Measurements from ENCODE around the gene RDH16. TPM values are rescaled to one million over a fixed set of nuclear protein-coding genes. Genes with fewer than 3 reads are reported as not detected.
"Not testable (repeated sequence)": the region's sequence is repeated elsewhere in the genome, so short reads cannot be mapped to it uniquely, and the experiment has no call there.

The RDH16 gene
- total RNA-seq, 4 donors from 2014 or later = 0.29 to 2.1 (median 1.3) TPM

DNA sequence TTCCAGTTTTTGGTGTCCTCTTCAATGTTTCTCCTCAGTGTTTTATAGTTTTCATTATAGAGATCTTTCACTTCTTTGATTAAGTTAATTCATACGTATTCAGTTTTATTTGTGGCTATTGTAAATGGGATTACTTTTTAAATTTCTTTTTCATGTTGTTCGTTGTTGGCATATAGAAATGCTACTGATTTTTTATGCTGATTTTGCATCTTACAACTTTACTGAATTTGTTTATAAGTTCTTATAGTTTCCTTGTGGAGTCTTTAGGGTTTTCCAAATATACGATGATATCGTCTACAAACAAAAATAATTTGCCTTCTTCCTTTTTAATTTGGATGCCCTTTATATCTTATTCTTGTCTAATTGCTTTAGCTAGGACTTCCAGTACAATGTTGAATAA lies 13.5 kb downstream of the RDH16 start:
- Histone ChIP-seq H3K27me3 (no peaks in the 10 kb centered on the region), H3K4me1 (no peaks in the 10 kb centered on the region), H3K27ac (no peak overlapping the region), H3K36me3 (no peaks in the 10 kb centered on the region), H3K9me3 (no peaks in the 10 kb centered on the region), H3K4me3 (no peak overlapping the region)
- intact Hi-C loops (cut with DNase I; ENCODE audit: low total_unique reads) = no loop called here
- DNase-seq = no peak
- TF ChIP-seq POLR2A (IDR thresholded peaks at IDR 0.05) = no peak
- TF ChIP-seq, protein P1, sequence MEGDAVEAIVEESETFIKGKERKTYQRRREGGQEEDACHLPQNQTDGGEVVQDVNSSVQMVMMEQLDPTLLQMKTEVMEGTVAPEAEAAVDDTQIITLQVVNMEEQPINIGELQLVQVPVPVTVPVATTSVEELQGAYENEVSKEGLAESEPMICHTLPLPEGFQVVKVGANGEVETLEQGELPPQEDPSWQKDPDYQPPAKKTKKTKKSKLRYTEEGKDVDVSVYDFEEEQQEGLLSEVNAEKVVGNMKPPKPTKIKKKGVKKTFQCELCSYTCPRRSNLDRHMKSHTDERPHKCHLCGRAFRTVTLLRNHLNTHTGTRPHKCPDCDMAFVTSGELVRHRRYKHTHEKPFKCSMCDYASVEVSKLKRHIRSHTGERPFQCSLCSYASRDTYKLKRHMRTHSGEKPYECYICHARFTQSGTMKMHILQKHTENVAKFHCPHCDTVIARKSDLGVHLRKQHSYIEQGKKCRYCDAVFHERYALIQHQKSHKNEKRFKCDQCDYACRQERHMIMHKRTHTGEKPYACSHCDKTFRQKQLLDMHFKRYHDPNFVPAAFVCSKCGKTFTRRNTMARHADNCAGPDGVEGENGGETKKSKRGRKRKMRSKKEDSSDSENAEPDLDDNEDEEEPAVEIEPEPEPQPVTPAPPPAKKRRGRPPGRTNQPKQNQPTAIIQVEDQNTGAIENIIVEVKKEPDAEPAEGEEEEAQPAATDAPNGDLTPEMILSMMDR (IDR thresholded peaks at IDR 0.05) = no peak

DNA sequence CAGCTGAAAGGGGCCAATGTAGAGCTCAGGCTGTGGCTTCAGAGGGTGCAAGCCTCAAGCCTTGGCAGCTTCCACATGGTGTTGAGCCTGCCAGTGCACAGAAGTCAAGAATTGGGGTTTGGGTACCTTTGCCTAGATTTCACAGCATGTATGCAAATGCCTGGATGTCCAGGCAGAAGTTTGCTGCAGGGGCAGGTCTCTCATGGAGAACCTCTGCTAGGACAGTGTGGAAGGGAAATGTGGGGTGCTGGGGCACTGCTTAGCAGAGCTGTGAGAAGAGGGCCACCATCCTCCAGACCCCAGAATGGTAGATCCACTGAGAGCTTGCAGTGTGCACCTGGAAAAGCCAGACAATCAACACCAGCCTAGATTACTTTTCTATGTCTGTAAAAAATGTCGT lies 14.0 kb downstream of the RDH16 start:
- H3K27me3 ChIP-seq; intact Hi-C loops (cut with DNase I; ENCODE audit: low total_unique reads); H3K9me3 ChIP-seq; DNase-seq; H3K36me3 ChIP-seq; H3K4me3 ChIP-seq; H3K27ac ChIP-seq; H3K4me1 ChIP-seq: not testable (repeated sequence)

DNA sequence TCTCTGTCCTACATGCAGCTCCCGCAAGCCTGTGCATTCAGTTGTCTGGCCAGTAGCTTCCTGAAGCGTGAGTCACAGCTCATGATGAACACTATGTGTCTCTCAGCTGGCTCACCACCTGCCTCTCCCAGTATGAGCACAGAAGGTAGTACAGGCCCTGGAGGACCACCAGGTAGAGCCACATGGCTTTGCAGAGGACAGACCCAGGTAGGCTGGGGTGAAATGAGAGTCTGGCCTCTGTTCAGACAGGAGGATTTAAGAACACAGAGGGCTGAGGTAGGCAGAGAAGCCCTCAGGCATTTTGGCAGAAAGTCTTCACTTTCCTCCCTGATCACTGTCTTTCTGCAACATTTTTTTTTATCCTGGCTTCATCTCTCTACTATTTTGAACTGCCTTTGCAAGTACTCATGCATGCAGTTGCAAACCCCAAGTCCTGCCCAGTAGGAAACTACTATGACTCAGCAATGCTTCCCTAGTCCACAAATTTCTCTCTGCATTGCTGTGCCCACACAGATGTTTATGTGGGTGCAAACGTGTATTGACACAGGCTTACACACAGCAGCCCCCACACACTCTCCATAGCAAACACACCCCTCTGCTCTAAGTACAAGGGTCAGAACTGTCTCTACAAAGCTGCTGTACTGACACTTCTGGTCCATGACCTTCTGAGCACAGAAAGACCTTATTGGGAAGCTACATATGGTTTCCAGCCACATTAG lies 15.9 kb downstream of the RDH16 start:
- intact Hi-C loops (cut with DNase I; ENCODE audit: low total_unique reads) = no loop called here
- Histone ChIP-seq H3K27ac (peak overlapping the region; percentile 44 to 55), H3K4me1 (no peaks in the 10 kb centered on the region), H3K9me3 (no peaks in the 10 kb centered on the region), H3K27me3 (no peaks in the 10 kb centered on the region), H3K4me3 (no peak overlapping the region), H3K36me3 (no peaks in the 10 kb centered on the region)
- peak; percentile 32 to 33 for DNase-seq
- TF ChIP-seq POLR2A (IDR thresholded peaks at IDR 0.05) = no peak
- TF ChIP-seq, protein P1 (IDR thresholded peaks at IDR 0.05) = no peak

DNA sequence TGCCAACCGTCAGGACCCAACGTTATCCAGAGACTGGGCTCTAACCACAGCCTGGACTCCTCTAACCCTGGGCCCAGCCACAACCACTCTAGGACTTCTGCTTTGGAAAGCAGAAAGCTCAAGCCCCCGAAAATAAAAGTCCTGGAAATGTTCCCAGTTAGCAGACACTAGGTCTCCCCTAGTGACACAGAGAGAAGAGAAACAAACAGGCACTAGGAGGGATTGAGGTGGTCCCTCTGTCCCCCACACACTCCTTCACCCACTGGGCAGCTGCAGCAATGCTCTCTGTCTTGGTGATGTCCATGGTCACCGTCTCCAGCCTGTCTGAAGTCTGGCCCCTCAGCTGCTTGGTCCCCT lies 16.5 kb downstream of the RDH16 start:
- H3K27ac ChIP-seq; H3K4me1 ChIP-seq; H3K9me3 ChIP-seq; H3K4me3 ChIP-seq; intact Hi-C loops (cut with DNase I; ENCODE audit: low total_unique reads); H3K36me3 ChIP-seq; DNase-seq; H3K27me3 ChIP-seq: not testable (repeated sequence)

DNA sequence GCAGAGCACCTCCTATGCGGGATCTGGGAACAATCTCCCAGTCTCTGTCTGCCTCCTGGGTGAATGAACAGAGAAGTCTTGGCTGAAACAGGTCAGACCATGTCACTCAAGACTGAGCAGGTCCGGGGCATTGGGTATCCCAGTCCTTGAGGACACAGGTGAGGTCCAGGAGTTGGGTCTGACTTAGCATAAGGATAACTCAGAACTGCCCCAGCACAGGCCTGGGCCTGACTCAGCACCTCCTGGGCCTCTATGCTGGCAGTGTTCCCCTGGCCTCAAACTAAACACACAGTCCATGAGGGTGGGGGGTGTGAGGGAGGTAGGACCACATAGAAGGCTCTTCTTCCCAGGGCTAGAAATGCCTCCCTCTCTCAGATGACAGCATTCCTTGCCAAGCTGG lies 21.7 kb downstream of the RDH16 start:
- no peak for TF ChIP-seq POLR2A (IDR thresholded peaks at IDR 0.05)
- TF ChIP-seq, protein P1 (IDR thresholded peaks at IDR 0.05) = no peak
- no peaks in the 10 kb centered on the region for H3K9me3 ChIP-seq
- H3K27me3 ChIP-seq = no peaks in the 10 kb centered on the region
- H3K36me3 ChIP-seq = no peaks in the 10 kb centered on the region
- H3K4me1 ChIP-seq = no peaks in the 10 kb centered on the region
- no peak overlapping the region for H3K27ac ChIP-seq
- H3K4me3 ChIP-seq = no peak overlapping the region
- intact Hi-C loops (cut with DNase I; ENCODE audit: low total_unique reads) = no loop called here
- DNase-seq = no peak

DNA sequence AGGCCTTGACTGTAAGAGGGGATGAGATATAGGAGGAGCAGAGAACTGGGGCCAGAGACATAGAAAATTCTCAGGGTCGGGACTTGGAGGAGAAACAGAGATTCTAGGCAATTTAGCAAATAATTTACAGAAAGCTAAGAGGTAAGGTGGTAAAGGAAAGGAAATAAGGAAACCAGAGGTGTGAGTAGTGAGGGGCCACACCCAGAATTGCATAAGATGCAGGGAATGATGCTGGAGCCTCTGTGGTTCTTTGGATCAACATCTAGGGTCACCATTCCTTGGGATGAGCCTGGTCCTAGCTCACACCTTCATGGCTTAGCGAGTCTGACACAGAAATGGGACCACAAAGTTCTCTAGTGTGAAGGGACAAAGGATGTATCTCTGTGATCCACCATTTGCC lies 22.3 kb downstream of the RDH16 start:
- TF ChIP-seq, protein P1 (IDR thresholded peaks at IDR 0.05) = no peak
- TF ChIP-seq POLR2A (IDR thresholded peaks at IDR 0.05) = no peak
- H3K27ac ChIP-seq = no peak overlapping the region
- no peak for DNase-seq
- H3K4me1 ChIP-seq = no peaks in the 10 kb centered on the region
- no peak overlapping the region for H3K4me3 ChIP-seq
- no peaks in the 10 kb centered on the region for H3K36me3 ChIP-seq
- H3K27me3 ChIP-seq = no peaks in the 10 kb centered on the region
- intact Hi-C loops (cut with DNase I; ENCODE audit: low total_unique reads) = no loop called here
- no peaks in the 10 kb centered on the region for H3K9me3 ChIP-seq
